ENCODE results near the gene EXOC4.

DNA sequence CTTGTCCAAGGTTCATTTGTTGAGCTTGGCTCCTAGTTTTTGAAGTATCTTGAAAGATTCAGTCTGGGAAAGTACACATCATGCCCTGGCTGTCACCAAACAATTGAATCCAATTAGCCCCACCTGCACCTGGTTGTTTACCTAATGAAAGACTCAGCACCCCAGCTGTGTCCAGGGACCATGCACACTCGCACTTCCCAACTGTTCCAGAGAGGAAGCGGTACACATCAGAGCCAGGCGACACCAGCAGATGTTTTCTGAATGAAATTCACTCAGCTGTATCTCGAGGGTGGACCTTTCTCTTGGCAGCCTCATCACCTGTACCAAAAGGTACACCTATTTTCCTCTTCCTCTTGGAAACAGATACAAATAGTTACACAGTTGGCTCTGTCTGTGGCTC, 657.9 kb downstream of the EXOC4 start:
- TF ChIP-seq CTCF (IDR thresholded peaks at IDR 0.05) (no peak), POLR2A (IDR thresholded peaks at IDR 0.05) (no peak)

Measured in lower leg skin (tissue), 3 donors.